ENCODE results near the gene KRTAP6-2.

GRCh38 chr21:30623362-30623761, 24.7 kb upstream of the KRTAP6-2 start:
- TF ChIP-seq CTCF (IDR thresholded peaks at IDR 0.05): no peak
- TF ChIP-seq POLR2A (IDR thresholded peaks at IDR 0.05): no peak
